Erythroblast (primary cell): ENCODE measurements around the gene IRF2BP2.

Experiments used
- GATA1 ChIP-seq: IDR thresholded peaks from 2 replicates; pipeline ENCODE4 v1.6.1; 2011; ENCODE audit warnings: low read depth, mild to moderate bottlenecking, control low read depth, low read length, moderate library complexity
- POLR2A ChIP-seq: IDR thresholded peaks from 2 replicates; pipeline ENCODE4 v1.6.1; 2011; ENCODE audit warnings: mild to moderate bottlenecking, low read length

GRCh38 chr1:234579967-234580366, 30.0 kb downstream of the IRF2BP2 start:
- TF ChIP-seq POLR2A (no peak), GATA1 (no peak)
